Tracheal epithelial cell (primary cell): ENCODE results near the gene DTNBP1. TPM values are rescaled to one million over a fixed set of nuclear protein-coding genes. Genes with fewer than 3 reads are reported as not detected.

Experiments used
- total RNA-seq: library from RNA; depleted of rRNA; stranded (reverse); fragments of >200 nt; gene quantifications from 2 replicates; pipeline ENCODE4 v1.2.1, GENCODE V29; 2014

Gene DTNBP1
- total RNA-seq, result 0.85 and 3.1 TPM in 2 replicates

GRCh38 chr6:15662326-15663129 is at the start of gene DTNBP1:
Gene DTNBP1 (minus strand): TSS chr6:15663028. CDS start chr6:15662869, 159 bp downstream.

